ENCODE measurements around the gene TEX9. TPM values are rescaled to one million over a fixed set of nuclear protein-coding genes. Genes with fewer than 3 reads are reported as not detected.
"Not testable (repeated sequence)": the region's sequence is repeated elsewhere in the genome, so short reads cannot be mapped to it uniquely, and the experiment has no call there.

The TEX9 gene
- 9.0 and 15.3 TPM in 2 replicates for total RNA-seq (2014; rRNA removed; shearing (Covaris generic))

DNA sequence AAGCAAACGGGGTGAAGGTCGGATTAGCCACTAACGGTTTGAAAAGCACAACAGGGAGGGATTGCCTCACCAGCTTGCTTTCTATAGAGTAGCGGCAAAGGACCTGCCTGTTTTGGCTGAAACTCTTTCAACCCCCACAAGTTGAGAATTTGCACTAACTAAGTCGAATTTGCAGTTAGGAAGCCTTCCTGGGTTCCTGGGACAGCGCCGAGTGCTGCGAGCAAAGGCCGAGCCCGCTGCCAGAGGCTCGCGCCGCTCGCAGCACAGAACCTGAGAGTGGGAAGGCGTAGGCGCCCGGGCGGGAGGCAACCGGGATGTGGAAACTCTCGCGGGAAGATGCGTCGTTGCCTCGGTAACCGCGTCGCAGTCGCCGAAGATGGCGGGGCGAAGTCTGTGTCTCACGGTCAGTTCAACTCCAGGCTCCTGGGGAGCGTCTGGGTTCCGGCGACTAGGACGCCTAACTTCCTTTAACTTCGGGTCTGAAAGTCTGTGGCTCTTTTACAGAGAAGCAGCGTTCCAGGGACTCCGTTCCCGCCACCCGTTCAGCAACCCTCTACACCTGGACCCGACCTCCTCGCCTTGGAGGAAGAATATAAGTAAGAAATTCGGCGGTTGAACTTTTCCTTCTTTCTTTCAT, at the start of gene TEX9:
Gene TEX9 (plus strand): TSS at position 352 of the 637 bp plus-strand sequence. CDS start 25 bp downstream, at position 377.
- peak; percentile 64 for DNase-seq (ENCODE audit: low spot score)

DNA sequence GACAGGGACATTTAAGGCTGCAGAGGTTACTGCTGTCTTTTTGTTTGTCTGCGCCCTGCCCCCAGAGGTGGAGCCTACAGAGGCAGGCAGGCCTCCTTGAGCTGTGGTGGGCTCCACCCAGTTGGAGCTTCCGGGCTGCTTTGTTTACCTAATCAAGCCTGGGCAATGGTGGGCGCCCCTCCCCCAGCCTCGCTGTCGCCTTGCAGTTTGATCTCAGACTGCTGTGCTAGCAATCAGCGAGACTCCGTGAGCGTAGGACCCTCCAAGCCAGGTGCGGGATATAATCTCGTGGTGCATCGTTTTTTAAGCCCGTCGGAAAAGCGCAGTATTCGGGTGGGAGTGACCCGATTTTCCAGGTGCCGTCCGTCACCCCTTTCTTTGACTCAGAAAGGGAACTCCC, 48.7 kb upstream of the TEX9 start:
- not testable (repeated sequence) for DNase-seq (ENCODE audit: low spot score)

DNA sequence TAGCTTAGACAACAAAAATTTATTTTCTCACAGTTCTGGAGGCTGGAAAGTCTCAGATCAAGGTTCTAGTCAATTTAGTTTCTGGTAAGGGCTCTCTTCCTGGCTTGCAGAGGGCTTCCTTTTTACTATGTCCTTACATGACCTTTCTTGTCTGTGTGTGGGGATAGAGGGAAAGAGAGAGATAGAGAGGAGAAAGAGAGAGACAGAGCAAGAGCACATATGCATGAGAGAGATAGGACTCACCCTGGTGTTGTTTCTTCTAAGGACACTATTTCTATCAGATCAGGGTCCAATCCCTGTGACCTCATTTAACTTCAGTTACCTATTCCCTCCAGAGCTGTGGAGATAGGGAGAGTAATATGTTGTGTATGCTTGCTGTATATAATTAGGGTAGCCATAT, 44.9 kb upstream of the TEX9 start:
- no peak for DNase-seq (ENCODE audit: low spot score)

DNA sequence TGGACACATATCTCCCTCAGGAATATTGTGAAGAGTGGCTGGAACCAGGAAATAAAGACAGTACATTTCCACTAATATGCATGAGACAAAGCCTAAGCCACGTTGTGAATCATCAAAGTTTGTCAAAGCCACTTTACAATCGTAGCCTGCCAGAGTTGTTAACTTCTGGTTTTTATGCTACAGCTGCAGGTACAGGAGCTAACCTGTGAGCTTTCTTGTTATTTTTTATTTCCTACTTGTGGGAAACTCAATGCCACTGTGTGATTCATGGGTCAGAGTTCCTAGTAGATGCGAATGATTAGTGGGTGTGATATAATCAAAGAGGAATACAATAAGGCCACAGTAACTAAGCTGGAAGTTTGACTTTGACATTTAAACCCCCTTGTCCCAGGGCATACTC, 44.4 kb upstream of the TEX9 start:
- DNase-seq (ENCODE audit: low spot score) = no peak

DNA sequence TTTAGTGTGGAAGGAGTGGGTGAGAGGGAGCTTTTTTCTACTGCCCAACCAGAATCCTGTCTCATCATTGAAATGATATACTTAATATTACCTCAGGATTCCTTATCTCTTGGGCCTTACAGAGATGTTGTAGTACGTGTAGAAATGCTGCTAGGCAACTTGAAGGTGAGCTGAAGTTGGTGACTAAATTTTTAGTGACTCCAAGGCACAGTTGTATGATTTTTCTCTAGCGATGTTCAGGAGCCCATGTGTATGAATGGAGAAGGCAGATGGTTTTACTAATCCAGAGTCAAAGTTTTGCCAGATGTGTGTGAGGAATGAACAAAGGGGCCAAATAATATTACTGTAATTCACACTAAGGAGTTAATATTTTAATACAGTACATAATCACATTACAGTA, 42.8 kb upstream of the TEX9 start:
- DNase-seq (ENCODE audit: low spot score) = no peak

DNA sequence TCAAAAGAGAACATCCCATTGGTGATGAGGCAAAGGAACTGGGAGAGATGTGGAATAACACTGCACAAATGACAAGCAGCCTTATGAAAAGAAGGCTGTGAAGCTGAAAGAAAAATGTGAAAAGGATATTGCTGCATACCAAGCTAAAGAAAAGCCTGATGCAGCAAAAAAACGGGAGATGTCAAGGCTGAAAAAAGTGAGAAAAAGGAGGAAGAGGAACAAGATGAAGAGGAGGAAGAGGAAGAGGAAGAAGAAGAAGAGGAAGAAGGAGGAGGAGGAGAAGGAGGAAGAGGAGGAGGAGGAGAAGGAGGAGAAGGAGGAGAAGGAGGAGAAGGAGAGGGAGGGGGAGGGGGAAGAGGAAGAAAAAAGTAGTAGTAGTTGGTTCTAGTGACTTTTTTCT, 41.8 kb upstream of the TEX9 start:
- DNase-seq (ENCODE audit: low spot score) = no peak

DNA sequence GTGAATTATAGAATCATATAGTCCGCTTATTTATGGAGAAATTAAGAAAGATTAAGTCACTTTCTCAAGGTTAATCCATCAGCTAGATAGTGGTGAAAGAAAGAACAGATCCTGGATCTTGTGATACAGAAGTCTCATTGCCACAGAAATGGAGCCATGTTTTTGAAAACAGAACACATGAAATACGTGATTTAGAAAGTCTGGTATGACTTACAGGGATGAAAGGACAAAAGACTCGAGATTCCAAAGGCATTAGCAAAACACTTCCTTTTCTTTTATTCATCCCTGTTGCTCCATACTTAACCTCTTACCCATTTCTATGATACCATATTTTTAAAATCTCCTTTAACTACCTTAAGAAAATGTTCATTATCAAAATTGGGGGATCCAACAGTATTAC, 40.0 kb upstream of the TEX9 start:
- DNase-seq (ENCODE audit: low spot score) = peak; percentile 5

DNA sequence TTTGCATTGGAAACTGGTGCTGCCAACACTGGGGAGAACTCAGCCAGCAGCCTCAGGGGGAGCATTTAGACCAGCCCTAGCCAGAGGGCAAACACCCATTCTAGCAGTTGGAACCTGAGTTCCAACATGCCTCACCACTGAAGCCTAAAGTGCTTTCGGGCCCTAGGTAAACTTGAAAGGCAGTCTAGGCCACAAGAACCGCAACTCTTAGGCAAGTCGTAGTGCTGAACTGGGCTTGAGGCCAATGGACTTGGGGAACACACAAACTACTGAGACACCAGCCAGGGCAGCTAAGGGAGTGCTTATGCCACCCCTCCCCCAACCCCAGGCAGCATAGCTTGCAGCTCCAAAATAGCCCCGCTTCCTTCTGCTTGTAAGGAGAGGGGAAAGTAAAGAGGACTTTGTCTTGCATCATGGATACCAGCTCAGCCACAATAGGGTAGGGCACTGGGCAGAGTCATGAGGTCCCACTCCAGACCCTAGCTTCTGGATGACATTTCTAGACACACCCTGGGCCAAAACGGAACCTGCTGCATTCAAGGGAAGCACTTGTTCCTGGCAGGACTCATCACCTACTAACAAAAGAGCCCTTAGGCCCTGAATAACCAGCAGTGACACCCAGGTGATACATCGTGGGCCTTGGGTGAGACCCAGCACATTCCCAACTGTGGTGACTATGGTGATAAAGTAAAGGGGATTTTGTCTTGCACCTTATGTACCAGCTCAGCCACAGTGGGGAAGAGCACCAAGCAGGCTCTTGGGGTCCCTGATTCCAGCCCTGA, 37.3 kb upstream of the TEX9 start:
- no peak for DNase-seq (ENCODE audit: low spot score)

DNA sequence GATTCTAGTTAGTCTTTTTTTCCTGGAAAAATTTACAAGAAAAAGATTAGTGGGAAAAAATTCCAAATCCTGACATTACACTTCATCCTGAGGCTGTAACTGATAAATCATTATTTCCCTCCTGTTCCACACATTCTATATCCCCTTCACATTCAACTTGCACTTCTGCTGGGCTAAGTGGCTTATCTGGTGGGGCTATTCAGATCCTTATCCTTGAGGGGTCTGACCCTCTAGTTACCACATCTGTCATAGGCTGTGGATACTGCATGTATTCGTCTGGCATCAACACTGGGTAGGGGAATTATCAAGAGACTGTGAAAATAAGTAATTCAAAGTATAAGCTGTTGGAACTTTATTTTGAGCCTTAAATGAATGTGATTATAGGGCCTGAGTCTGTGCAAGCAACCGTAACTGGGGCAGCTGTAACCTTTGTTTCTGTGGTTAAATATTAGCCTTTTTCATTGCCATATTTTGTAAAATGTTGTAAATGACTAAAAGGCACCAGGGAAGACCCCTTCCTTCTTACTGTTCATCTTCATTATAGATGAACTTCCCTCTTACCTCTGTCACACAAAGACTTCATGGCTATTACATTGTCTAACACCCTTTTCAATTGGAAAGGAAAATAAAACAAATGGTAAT, 28.0 kb upstream of the TEX9 start:
- no peak for DNase-seq (ENCODE audit: low spot score)

DNA sequence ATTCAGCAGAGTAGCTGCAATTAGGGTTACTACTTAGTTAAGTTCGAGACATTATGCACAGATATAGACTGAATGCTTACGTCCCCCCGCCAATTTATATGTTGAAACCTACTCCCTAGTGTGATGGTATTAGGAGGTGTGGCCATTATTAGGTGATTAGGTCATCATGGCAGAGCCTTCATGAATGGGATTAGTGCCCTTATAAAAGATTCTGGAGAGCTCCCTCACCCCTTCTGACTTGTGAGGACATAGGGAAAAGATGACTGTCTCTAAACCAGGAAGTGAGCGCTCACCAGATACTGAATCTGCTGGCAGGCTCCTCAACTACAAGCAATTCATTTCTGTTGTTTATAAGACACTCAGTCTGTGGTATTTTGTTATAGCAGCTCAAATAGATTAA, 25.6 kb upstream of the TEX9 start:
- no peak for DNase-seq (ENCODE audit: low spot score)

DNA sequence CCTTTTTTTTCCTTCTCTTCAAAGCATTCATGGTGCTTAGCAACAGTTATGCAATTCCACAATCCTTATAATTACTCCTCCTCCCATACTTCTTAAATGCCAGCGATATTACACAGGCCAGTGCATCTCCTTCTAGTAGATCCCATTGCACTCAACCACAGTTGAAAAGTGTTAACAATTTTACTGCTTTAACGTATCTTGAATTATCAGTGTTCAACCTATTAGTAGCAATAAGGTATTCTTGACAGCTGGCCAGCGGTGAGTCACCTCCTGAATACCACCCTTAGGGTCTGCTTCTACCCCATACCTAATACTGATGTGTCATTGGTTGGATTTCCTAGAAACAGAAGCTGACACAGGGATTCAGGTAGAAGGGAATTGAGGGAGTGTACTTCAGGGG, 24.0 kb upstream of the TEX9 start:
- DNase-seq (ENCODE audit: low spot score) = no peak

DNA sequence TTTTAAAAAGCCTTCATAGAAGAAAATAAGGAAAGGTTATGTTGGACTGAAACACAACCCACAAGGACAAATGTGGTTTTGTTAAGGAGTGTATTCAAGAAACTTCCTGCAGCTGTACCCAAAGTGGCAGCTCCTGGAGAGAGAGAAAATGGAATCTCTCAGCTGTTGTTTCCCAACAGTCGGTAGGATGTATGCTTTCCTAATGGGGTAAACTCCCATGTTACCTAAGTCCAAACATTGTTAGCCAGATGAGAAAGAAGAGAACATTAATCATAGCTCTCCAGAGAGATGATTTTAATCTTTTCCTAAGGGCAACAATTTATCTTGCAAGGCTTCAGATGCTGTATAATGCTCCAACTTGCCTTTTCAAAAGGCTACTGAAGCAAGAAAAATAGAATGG, 22.6 kb upstream of the TEX9 start:
- no peak for DNase-seq (ENCODE audit: low spot score)

DNA sequence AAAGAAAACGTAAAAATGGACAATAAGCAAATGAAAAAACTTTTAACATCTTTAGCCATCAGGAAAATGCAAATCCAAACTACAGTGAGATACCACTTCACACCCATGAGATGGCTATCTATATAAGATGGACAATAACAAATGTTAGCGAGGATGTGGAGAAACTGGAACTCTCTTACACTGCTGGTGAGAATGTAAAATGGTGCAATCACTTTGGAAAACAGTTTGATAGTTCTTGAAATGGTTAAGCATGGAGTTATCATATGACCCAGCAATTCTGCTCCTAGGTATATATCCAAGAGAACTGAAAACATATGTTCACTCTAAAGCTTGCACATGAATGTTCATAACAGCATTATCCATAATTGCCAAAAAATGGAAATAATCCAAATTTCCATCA, 21.3 kb upstream of the TEX9 start:
- no peak for DNase-seq (ENCODE audit: low spot score)

DNA sequence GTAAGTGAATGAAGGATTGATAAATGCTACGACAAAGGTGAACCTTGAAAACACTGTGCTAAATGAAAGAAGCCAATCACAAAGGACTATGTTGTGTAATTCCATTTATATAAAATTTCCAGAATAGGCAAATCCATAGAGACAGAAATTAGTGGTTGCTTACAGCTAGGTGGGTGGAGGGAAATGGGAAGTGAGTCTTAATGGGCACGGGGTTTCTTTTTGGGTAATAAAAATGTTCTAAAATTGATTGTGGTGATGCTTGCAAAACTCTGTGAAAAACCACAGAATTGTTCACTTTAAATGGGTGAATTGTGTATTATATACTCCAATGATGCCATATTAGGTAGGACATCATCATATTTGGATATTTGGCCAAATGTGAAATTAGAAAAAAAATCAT, 20.9 kb upstream of the TEX9 start:
- DNase-seq (ENCODE audit: low spot score) = no peak

DNA sequence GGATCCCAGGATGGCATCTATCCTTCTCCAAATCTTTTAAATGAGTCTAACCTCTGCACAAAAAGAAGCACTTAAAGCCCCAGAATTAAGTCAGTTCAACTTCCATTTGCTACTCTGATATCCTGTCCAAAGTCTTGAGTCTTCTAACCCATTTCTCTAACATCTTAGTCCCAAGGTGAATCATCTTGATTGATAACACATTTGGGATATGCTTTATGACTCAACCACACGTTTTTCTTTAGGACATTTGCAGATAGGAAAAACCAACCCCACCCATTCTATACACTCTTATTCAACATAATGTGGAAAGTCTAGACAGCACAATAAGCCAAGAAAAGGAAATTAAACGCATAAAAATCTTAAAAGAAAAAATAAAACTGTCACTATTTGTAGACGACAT, 18.8 kb upstream of the TEX9 start:
- no peak for DNase-seq (ENCODE audit: low spot score)

DNA sequence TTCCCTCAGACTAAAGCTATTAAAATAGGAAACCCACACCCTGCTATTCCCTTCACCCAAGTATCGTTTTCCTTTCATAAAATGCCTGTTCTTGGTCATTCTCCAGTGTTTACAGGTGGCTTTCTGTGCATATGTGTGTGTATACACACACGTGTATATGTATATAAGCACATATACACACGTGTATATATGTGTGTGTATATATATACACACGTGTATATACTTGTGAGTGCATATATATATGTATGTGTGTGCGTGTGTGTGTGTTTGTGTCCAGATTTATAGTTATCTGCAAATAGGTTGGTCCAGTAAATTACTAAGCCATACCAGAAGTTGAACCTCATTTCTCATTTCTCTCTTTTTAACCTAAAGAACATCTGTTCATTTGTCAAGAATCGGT, 15.7 kb upstream of the TEX9 start:
- no peak for DNase-seq (ENCODE audit: low spot score)

DNA sequence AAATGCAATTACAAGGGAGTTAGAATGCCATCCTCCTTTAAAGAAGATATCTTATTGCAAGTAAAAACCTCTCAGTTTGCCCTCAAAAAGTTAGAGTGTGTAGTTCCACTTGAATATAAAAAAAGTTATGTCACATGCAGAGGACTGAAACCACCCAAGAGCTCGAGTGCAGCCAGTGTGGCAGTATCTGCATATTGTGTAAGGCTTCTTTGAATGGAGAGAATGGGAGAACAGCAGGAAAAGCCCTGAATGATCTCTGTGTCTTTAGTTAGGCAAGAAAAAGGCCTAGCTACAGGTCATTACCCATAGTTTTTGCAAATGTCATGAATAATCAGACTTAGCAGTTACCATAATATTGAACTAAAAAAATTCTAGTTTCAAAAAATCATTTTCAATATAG, 13.9 kb upstream of the TEX9 start:
- DNase-seq (ENCODE audit: low spot score) = no peak

DNA sequence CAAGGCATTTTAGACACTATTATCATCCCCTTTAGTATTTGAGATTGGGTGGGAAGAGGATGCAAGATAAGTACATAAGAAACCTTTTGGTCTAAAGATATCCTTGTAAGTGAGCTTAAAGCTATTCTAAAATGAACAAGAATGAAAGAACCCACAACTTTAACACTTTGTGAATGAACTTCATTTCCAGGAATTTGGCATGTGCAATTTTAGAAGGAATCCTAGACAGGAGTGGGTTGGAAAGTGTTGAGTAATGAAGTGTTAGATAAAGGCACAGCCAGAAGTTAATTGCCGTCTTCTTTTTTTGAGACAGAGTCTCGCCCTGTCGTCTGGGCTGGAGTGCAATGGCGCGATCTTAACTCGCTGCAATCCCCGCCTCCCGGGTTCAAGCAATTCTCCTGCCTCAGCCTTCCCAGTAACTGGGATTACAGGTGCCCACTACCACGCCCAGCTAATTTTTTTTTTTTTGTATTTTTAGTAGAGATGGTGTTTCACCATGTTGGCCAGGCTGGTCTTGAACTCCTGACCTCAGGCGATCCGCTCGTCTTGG, 13.2 kb upstream of the TEX9 start:
- DNase-seq (ENCODE audit: low spot score) = no peak

DNA sequence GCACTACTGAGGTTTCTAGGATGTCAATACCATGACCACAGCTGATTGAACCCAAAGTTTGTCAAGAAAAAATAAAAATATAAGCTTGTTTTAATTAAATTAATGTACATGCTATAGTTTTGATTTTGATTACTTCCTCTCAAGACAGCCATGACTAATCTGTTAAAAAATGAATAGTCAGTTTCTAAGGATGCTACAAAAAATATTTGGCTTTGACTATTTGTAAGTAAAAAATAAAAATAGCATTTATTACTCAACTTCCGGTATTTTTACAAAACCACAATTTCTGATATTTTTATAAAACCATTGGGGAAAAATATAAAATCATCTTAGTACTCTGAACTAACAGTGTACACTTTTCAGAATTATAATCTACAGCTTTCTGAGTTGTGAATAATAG, 12.1 kb upstream of the TEX9 start:
- no peak for DNase-seq (ENCODE audit: low spot score)

DNA sequence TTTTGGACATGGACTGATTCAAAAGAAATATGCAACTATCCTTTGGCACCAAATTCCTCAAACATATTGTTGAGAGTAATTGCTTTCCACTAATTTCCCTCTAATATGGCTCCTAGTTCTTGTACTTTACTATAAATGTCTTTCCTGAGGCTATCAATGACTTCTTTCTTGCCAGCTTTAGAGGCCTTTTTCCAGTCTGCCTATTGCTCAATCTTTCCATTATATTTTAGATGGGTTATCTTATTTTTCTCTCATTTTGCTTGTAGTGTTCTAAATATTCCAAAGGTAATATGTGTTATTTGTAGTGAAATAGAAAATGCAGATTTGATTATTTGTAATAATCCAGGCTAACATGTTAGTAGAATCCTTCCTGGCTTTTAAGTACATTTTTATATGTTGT, 11.5 kb upstream of the TEX9 start:
- no peak for DNase-seq (ENCODE audit: low spot score)

DNA sequence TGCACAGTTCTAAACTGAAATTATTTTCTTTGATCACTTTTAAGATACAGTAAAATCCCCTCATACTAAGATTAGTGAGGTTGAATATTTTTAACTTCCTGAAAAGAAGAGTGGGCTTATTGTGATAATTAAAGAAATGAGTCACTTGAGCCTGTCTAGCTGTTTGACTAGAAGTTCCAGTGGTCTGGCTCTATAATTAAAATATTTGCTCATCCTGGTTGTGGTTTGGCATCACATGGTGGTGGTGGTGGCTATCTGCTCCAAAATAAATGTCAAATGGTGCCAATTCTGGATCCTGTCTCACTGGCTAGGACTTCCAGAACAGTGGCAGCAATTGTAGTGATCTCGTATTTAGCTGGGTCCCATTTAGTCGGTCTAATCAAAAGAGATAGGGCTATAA, 8.6 kb upstream of the TEX9 start:
- DNase-seq (ENCODE audit: low spot score) = peak; percentile 50

DNA sequence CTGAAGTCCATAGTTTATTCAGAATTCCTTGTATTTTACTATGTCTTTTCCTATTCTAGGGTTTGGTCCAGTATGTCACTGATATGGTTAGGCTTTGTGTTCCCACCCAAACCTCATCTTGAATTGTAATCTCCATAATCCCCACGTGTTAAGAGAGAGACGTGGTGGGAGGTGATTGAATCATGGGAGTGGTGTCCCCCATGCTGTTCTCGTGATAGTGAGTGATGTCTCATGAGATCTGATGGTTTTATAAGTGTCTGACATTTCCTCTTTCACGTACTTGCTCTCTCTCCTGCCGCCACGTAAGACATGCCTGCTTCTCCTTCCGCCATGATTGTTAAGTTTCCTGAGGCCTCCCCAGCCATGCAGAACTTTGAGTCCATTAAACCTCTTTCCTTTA, 6.6 kb upstream of the TEX9 start:
- DNase-seq (ENCODE audit: low spot score) = no peak

DNA sequence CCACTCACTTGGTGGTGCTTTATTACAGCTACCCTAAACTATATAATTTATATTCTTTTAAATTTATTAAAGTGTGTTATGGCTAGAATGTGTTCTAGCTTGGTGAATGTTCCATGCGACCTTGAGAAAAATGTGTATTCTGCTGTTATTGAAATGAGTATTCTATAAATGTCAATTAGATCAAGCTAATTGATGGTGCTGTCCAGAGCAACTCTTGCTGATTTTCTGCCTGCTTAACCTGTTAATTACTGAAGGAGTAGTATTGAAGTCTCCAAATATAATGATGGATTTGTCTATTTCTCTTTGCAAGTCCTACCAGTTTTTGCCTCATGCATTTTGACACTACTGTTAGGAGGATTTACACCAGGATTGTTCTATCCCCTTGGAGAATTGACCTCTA, 3.2 kb upstream of the TEX9 start:
- DNase-seq (ENCODE audit: low spot score) = no peak
